Loucy (cell line): ENCODE results near the gene HOXA7.

Experiments
- H2AFZ ChIP-seq: fragments of 200-600 bp; sonication (generic); 2 replicates; pipeline ENCODE4 v1.6.0; 2016; ENCODE audit warnings: antibody characterized with exemption, mild to moderate bottlenecking, low read length, moderate library complexity
- H3F3A ChIP-seq: fragments of 200-600 bp; 2 replicates; pipeline ENCODE4 v1.6.0; 2016; ENCODE audit warnings: antibody characterized with exemption, low read depth, mild to moderate bottlenecking
- H3K27me3 ChIP-seq: fragments of 200-600 bp; sonication (generic); 2 replicates; pipeline ENCODE4 v1.6.1; 2014; ENCODE audit warnings: low read length, mild to moderate bottlenecking; ENCODE audit not compliant: insufficient read depth, poor library complexity, severe bottlenecking
- H3K36me3 ChIP-seq: fragments of 200-600 bp; sonication (generic); 2 replicates; pipeline ENCODE4 v1.6.1; 2016; ENCODE audit warnings: low read length; ENCODE audit not compliant: insufficient read depth
- H3K4me1 ChIP-seq: fragments of 200-600 bp; sonication (generic); 2 replicates; pipeline ENCODE4 v1.5.1; 2014; ENCODE audit warnings: low read length, mild to moderate bottlenecking; ENCODE audit not compliant: insufficient read depth, poor library complexity, severe bottlenecking
- H3K4me2 ChIP-seq: fragments of 200-600 bp; sonication (generic); 2 replicates; pipeline ENCODE4 v1.6.0; 2014; ENCODE audit warnings: antibody characterized with exemption, low read length, low read depth, mild to moderate bottlenecking; ENCODE audit not compliant: poor library complexity, severe bottlenecking
- H3K4me3 ChIP-seq: fragments of 200-600 bp; sonication (generic); 2 replicates; pipeline ENCODE4 v1.5.1; 2014; ENCODE audit warnings: low read length, mild to moderate bottlenecking, mixed read lengths; ENCODE audit not compliant: poor library complexity, severe bottlenecking
- H3K79me2 ChIP-seq: fragments of 200-600 bp; sonication (generic); 2 replicates; pipeline ENCODE4 v1.6.1; 2014; ENCODE audit warnings: low read length; ENCODE audit not compliant: insufficient read depth
- H3K9ac ChIP-seq: fragments of 200-600 bp; sonication (generic); 2 replicates; pipeline ENCODE4 v1.6.0; 2014; ENCODE audit warnings: mild to moderate bottlenecking, low read depth, low read length, moderate library complexity; ENCODE audit not compliant: poor library complexity, severe bottlenecking
- H3K9me2 ChIP-seq: fragments of 200-600 bp; sonication (generic); replicated peaks from 2 replicates; pipeline ENCODE4 v1.6.1; 2016; ENCODE audit warnings: low read depth, low read length, mixed read lengths
- H3K9me3 ChIP-seq: fragments of 200-600 bp; sonication (generic); 2 replicates; pipeline ENCODE4 v1.6.1; 2014; ENCODE audit warnings: mild to moderate bottlenecking, antibody characterized with exemption, low read length, low read depth; ENCODE audit not compliant: insufficient read depth
- H4K20me1 ChIP-seq: fragments of 200-600 bp; sonication (generic); 2 replicates; pipeline ENCODE4 v1.6.0; 2014; ENCODE audit warnings: antibody characterized with exemption, low read length, mild to moderate bottlenecking; ENCODE audit not compliant: insufficient read depth, poor library complexity, severe bottlenecking
- CTCF ChIP-seq: fragments of 200-600 bp; sonication (generic); conservative IDR thresholded peaks from 2 replicates; pipeline ENCODE4 v1.5.1; 2014; ENCODE audit warnings: mild to moderate bottlenecking, antibody characterized with exemption, low read length
- EZH2phosphoT487 ChIP-seq: fragments of 200-600 bp; IDR thresholded peaks from 2 replicates; pipeline ENCODE4 v1.6.1; 2018; ENCODE audit warnings: antibody characterized with exemption, mild to moderate bottlenecking, moderate library complexity, borderline replicate concordance

Gene HOXA7

GRCh38 chr7:27131390-27131819, 25.1 kb downstream of the HOXA7 start:
- H3K27me3 ChIP-seq = no peaks in the 10 kb centered on the region
- no peaks in the 10 kb centered on the region for H3K9me2 ChIP-seq
- H2AFZ ChIP-seq = no peak overlapping the region
- H3K9me3 ChIP-seq = no peaks in the 10 kb centered on the region
- H3K79me2 ChIP-seq = peaks cover 98% of the 10 kb centered on the region
- H3K36me3 ChIP-seq = peaks cover 63% of the 10 kb centered on the region
- H4K20me1 ChIP-seq = peaks cover 90% of the 10 kb centered on the region
- no peak overlapping the region for H3K4me2 ChIP-seq
- no peaks in the 10 kb centered on the region for H3F3A ChIP-seq
- no peak overlapping the region for H3K4me3 ChIP-seq
- TF ChIP-seq CTCF (no peak), EZH2phosphoT487 (no peak)
- no peak overlapping the region for H3K9ac ChIP-seq
- H3K4me1 ChIP-seq = peaks cover 35% of the 10 kb centered on the region

GRCh38 chr7:27130540-27131389, 25.7 kb downstream of the HOXA7 start, which contains the start of gene HOXA4:
HOXA4 (minus strand) TSS chr7:27130757; CDS start chr7:27130733, 24 bp downstream.
- Histone ChIP-seq H3K9me3 (no peaks in the 10 kb centered on the region), H4K20me1 (peaks cover 90% of the 10 kb centered on the region), H3K4me1 (peaks cover 29% of the 10 kb centered on the region), H3F3A (no peaks in the 10 kb centered on the region), H2AFZ (no peak within 1 kb of the TSS), H3K79me2 (peaks cover 98% of the 10 kb centered on the region), H3K27me3 (no peaks in the 10 kb centered on the region), H3K9ac (no peak within 1 kb of the TSS), H3K4me3 (no peak within 1 kb of the TSS), H3K36me3 (peaks cover 69% of the 10 kb centered on the region), H3K4me2 (no peak within 1 kb of the TSS), H3K9me2 (no peaks in the 10 kb centered on the region)
- no peak for TF ChIP-seq CTCF
- TF ChIP-seq EZH2phosphoT487 = no peak

GRCh38 chr7:27129729-27130539, 26.5 kb downstream of the HOXA7 start:
- no peak for TF ChIP-seq EZH2phosphoT487
- no peak for TF ChIP-seq CTCF
- peaks cover 77% of the 10 kb centered on the region for H3K36me3 ChIP-seq
- peaks cover 84% of the 10 kb centered on the region for H4K20me1 ChIP-seq
- H3K9me3 ChIP-seq = no peaks in the 10 kb centered on the region
- peaks cover 98% of the 10 kb centered on the region for H3K79me2 ChIP-seq
- H3F3A ChIP-seq = no peaks in the 10 kb centered on the region
- no peak overlapping the region for H3K9ac ChIP-seq
- H3K9me2 ChIP-seq = no peaks in the 10 kb centered on the region
- H3K4me1 ChIP-seq = peaks cover 20% of the 10 kb centered on the region
- no peak overlapping the region for H3K4me2 ChIP-seq
- H3K4me3 ChIP-seq = no peak overlapping the region
- H2AFZ ChIP-seq = no peak overlapping the region
- H3K27me3 ChIP-seq = no peaks in the 10 kb centered on the region
